GM12865 (cell line): ENCODE measurements around the gene SUOX.
A peak's percentile ranks its signal among the peaks of the same experiment; 100 is the strongest.
"Not testable (repeated sequence)": the region's sequence is repeated elsewhere in the genome, so short reads cannot be mapped to it uniquely, and the experiment has no call there.

Experiments used
- DNase-seq: peaks from one replicate; pipeline ENCODE4 v3.0.0; 2010; ENCODE audit warnings: low read depth
- H3K4me3 ChIP-seq: 2 replicates; pipeline ENCODE4 v1.5.1; 2011; ENCODE audit warnings: mild to moderate bottlenecking, low read depth, low read length, control low read depth
- TF ChIP-seq, protein P1 (sequence below): IDR thresholded peaks from 2 replicates; pipeline ENCODE4 v1.5.1; 2011; ENCODE audit warnings: low read length, control low read depth, low read depth, inconsistent platforms; ENCODE audit not compliant: insufficient read depth; ENCODE audit errors: missing control alignments

The SUOX gene

DNA sequence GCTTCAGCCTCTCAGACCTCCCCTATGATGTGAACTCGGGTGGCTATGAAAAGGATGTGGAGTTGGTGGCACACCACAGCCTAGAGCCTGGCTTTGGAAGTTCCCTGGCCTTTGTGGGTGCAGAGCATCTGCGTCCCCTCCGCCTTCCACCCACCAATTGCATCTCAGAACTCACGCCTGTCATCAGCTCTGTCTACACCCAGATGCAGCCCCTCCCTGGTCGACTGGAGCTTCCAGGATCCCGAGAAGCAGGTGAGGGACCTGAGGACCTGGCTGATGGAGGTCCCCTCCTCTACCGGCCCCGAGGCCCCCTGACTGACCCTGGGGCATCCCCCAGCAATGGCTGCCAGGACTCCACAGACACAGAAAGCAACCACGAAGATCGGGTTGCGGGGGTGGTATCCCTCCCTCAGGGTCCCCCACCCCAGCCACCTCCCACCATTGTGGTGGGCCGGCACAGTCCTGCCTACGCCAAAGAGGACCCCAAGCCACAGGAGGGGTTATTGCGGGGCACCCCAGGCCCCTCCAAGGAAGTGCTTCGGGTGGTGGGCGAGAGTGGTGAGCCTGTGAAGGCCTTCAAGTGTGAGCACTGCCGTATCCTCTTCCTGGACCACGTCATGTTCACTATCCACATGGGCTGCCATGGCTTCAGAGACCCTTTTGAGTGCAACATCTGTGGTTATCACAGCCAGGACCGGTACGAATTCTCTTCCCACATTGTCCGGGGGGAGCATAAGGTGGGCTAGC, 37.7 kb downstream of the SUOX start:
- TF ChIP-seq, protein P1, sequence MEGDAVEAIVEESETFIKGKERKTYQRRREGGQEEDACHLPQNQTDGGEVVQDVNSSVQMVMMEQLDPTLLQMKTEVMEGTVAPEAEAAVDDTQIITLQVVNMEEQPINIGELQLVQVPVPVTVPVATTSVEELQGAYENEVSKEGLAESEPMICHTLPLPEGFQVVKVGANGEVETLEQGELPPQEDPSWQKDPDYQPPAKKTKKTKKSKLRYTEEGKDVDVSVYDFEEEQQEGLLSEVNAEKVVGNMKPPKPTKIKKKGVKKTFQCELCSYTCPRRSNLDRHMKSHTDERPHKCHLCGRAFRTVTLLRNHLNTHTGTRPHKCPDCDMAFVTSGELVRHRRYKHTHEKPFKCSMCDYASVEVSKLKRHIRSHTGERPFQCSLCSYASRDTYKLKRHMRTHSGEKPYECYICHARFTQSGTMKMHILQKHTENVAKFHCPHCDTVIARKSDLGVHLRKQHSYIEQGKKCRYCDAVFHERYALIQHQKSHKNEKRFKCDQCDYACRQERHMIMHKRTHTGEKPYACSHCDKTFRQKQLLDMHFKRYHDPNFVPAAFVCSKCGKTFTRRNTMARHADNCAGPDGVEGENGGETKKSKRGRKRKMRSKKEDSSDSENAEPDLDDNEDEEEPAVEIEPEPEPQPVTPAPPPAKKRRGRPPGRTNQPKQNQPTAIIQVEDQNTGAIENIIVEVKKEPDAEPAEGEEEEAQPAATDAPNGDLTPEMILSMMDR = no peak
- no peak for DNase-seq

DNA sequence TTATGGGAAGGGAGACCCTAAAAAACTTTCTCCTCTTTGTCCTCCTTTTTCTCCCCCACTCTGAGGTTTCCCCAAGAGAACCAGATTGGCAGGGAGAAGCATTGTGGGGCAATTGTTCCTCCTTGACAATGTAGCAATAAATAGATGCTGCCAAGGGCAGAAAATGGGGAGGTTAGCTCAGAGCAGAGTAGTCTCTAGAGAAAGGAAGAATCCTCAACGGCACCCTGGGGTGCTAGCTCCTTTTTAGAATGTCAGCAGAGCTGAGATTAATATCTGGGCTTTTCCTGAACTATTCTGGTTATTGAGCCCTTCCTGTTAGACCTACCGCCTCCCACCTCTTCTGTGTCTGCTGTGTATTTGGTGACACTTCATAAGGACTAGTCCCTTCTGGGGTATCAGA, 40.1 kb downstream of the SUOX start:
- TF ChIP-seq, protein P1 = no peak
- DNase-seq = no peak
- no peak overlapping the region for H3K4me3 ChIP-seq

More for the DNA sequence above, 37.7 kb downstream of the SUOX start:
- no peak overlapping the region for H3K4me3 ChIP-seq

- TF ChIP-seq, protein P1 = no peak
- H3K4me3 ChIP-seq = no peak overlapping the region
- DNase-seq = no peak
These were observed 41.1 kb downstream of the SUOX start for GRCh38 chr12:56038022-56038655.

- DNase-seq = no peak
- no peak overlapping the region for H3K4me3 ChIP-seq
- TF ChIP-seq, protein P1 = no peak
These were observed 43.1 kb downstream of the SUOX start for GRCh38 chr12:56040151-56040550.

DNA sequence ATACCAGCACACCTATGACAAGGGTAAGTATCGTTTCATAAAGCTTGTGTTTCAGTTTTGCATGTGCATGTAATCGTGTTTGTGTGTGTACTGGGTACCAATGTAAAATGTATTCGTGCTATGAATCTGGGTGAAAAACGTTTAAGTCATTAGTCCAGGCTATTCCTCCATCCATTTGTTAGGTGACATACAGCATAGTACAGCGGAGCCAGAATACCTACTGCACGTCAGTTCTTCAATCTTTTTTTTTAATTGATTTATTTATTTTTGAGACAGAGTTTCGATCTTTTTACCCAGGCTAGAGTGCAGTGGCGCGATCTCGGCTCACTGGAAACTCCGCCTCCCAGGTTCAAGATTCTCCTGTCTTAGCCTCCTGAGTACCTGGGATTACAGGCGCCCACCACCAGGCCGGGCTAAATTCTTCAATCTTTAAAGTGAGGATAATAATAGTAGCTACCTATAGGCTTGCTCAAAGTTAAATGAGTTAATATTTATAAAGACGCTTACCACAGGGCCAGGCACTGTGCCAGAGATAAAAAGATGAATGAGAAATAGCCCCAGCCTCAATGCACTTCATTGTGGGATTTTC, 44.0 kb downstream of the SUOX start:
- DNase-seq = no peak
- TF ChIP-seq, protein P1 = no peak
- peak overlapping the region; percentile 98 for H3K4me3 ChIP-seq

DNA sequence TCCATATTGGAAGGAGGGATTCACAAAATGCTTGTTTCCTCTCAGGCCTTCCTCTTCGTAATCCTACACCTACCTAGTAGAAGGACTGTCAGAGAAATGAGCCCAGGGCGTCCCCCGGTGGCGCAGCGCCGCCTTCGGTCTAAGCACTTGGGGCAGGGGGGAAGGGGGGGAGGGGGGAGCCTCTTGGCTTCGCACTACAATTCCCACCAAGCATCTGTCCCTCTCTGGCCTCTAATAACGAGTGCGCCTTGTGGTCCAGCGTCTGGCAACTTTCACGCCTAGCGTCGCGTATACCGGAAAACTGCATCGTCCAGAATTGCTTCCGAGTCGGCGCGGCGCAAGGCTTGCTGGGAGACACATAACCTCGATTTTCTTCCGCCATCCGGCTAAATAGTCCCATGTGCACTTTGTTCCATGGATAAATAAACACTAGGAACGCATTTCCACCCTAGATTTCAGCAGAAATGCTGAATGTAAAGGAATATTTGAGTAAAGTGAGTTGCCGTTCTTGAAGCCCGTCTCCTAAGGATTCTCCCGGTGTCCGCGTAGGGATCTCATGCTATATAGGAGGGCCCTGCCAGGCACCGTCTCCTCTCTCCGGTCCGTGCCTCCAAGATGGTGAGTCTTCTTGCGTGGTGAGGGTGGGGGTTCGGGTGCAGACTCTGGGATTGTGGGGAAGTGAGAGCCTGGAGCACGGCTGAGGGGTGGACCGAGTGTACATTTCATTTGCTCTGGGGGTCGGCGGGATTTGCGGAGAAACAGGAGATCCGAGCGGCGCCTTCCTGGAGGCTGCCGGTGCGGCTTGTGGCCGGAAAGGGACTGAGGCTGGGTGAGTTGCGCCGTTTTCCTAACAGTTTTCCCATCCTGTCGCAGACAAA, 44.7 kb downstream of the SUOX start, which contains the start of gene RPS26:
Gene RPS26, plus strand, starts transcription at position 367 of the 878 bp plus-strand sequence. Its CDS starts 249 bp downstream, at position 616.
- DNase-seq = peak; percentile 100
- peak within 1 kb of the TSS; percentile 98 for H3K4me3 ChIP-seq
- TF ChIP-seq, protein P1 = peak; percentile 56

DNA sequence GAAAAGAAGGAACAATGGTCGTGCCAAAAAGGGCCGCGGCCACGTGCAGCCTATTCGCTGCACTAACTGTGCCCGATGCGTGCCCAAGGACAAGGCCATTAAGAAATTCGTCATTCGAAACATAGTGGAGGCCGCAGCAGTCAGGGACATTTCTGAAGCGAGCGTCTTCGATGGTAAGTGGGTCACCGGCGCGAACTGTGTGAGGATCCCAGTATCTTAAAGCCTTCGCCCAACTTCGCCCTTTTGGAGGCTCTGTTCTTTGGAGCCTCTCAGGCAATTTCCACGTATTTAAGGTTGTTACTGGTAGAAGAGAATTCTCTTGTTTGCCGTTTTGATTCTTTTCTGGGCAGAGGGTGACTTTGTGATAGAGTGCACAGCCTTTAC, 45.3 kb downstream of the SUOX start:
- peak overlapping the region; percentile 98 for H3K4me3 ChIP-seq
- DNase-seq = not testable (repeated sequence)
